Activated CD8-positive, alpha-beta T cell treated with anti-CD3 and anti-CD28 coated beads, Interleukin-2, amount 10 ng/mL, durations not matched to agents 7 days and 5 days (primary cell): Measurements from ENCODE around the gene SEC16B. TPM values are rescaled to one million over a fixed set of nuclear protein-coding genes. Genes with fewer than 3 reads are reported as not detected.
"Not testable (repeated sequence)": the region's sequence is repeated elsewhere in the genome, so short reads cannot be mapped to it uniquely, and the experiment has no call there.

Experiments used
- ATAC-seq: fragments of 150-1000 bp; cut with Tn5 transposase; one replicate; pipeline ENCODE4 v1.10.0; 2021; ENCODE audit warnings: moderate library complexity
- CTCF ChIA-PET: fragments of 350-600 bp; sonication (Branson Sonifier 250); formaldehyde crosslinking; loops from one replicate; lab custom pipeline; 2021; ENCODE audit warnings: antibody characterized with exemption; lab: Charles Lee
- POLR2A ChIA-PET: fragments of 350-600 bp; sonication (Branson Sonifier 250); formaldehyde crosslinking; loops from one replicate; lab custom pipeline; 2021; ENCODE audit warnings: antibody characterized with exemption; lab: Charles Lee
- DNase-seq: peaks from one replicate; pipeline ENCODE4 v3.0.0-alpha.2; 2020
- H3K27ac Mint-ChIP-seq: one replicate; pipeline ENCODE4 v1.8.0; 2021; ENCODE audit warnings: mild to moderate bottlenecking, mixed read lengths
- H3K27me3 Mint-ChIP-seq: one replicate; pipeline ENCODE4 v1.8.0; 2021; ENCODE audit warnings: low read depth, mixed read lengths
- H3K36me3 Mint-ChIP-seq: one replicate; pipeline ENCODE4 v1.8.0; 2021; ENCODE audit warnings: low read depth, mixed read lengths
- H3K4me1 Mint-ChIP-seq: one replicate; pipeline ENCODE4 v1.8.0; 2021; ENCODE audit warnings: low read depth, mixed read lengths
- H3K4me3 Mint-ChIP-seq: one replicate; pipeline ENCODE4 v1.8.0; 2021; ENCODE audit warnings: mild to moderate bottlenecking, mixed read lengths
- H3K9me3 Mint-ChIP-seq: one replicate; pipeline ENCODE4 v1.8.0; 2022; ENCODE audit warnings: mixed read lengths; ENCODE audit not compliant: insufficient read depth
- total RNA-seq, 2 experiments: library from RNA; stranded (reverse); gene quantifications; one replicate each; pipeline ENCODE4 v1.2.3, GENCODE V29; 2021

The SEC16B gene
- total RNA-seq, 2 experiments from 2014 or later: not detected

DNA sequence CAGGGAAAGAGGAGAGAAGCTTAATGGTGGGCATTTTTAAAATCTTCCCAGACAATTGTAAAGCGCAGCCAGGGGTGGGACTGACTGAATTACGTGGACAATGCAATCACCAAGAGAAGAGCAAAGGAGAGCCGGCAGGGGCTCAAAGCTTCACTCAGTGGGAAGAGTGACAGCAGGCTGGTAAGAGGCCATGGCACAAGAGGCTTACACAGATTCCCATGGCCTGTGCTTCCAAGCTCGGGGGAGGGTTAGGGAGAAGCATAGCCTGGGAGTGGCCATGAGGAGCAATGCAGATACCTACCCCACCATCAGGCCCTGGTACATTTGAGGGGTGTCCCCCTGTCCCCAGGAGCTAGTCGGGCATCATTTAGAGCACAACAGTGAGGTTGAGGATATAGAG, 27.1 kb upstream of the SEC16B start:
- no peaks in the 10 kb centered on the region for H3K36me3 Mint-ChIP-seq
- ATAC-seq (no peak), DNase-seq (no peak)
- CTCF ChIA-PET: no interaction called here
- H3K27ac Mint-ChIP-seq: no peak overlapping the region
- no peaks in the 10 kb centered on the region for H3K9me3 Mint-ChIP-seq
- H3K27me3 Mint-ChIP-seq: no peaks in the 10 kb centered on the region
- POLR2A ChIA-PET: no interaction called here
- no peaks in the 10 kb centered on the region for H3K4me1 Mint-ChIP-seq
- no peak overlapping the region for H3K4me3 Mint-ChIP-seq

DNA sequence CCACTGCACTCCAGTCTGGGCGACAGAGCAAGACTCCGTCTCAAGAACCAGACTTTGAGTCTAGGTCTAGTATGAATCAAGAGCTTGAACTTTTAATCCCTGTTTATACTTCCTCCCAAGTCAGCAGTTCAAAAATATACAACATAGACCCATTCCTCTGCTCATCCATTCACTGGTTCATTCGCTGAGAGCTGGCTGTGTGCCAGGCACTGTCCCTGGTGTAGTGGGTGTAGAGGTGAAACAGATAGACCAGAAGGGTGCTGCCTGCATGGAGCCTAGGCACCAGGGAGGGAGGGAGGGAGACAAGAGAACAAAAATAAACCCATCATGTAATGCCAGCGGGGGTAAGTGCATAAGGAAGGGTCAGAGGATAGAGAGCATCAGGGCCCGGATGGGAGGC, 25.5 kb upstream of the SEC16B start:
- H3K9me3 Mint-ChIP-seq: no peaks in the 10 kb centered on the region
- POLR2A ChIA-PET: no interaction called here
- DNase-seq (no peak), ATAC-seq (no peak)
- H3K36me3 Mint-ChIP-seq: no peaks in the 10 kb centered on the region
- CTCF ChIA-PET: no interaction called here
- no peak overlapping the region for H3K27ac Mint-ChIP-seq
- H3K4me1 Mint-ChIP-seq: no peaks in the 10 kb centered on the region
- H3K27me3 Mint-ChIP-seq: no peaks in the 10 kb centered on the region
- H3K4me3 Mint-ChIP-seq: no peak overlapping the region

DNA sequence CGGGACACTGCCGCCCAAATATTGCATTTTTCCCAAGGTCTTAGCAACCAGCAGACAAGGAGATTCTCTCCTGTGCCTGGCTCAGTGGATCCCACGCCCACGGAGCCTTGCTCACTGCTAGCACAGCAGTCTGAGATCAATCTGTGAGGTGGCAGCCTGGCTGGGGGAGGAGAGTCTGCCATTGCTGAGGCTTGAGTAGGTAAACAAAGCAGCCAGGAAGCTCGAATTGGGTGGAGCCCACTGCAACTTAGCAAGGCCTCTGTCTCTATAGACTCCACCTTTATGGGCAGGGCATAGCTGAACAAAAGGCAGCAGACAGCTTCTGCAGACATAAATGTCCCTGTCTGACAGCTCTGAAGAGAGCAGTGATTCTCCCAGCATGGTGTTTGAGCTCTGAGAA, 16.4 kb upstream of the SEC16B start:
- DNase-seq, H3K4me1 Mint-ChIP-seq, CTCF ChIA-PET: not testable (repeated sequence)

DNA sequence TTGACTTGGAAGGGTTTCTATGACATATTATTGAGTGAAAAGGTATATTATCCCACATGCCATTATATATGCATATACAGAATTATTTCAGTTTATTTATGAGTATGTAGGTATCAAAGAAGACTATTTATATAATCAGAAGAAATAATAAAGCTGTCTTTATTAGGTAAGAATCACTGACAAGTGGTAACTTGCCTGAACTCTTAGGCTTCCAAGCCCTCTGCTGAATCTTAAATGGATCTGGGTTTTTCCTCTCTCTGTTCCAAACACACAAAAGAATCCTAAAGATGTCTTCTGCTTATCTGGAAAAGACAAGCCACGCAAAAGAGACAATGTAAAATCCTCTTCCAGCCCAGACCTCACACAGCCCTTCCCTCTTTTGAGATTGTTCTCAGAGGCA, 14.9 kb upstream of the SEC16B start:
- H3K27ac Mint-ChIP-seq: no peak overlapping the region
- no peaks in the 10 kb centered on the region for H3K36me3 Mint-ChIP-seq
- peaks cover 4% of the 10 kb centered on the region for H3K9me3 Mint-ChIP-seq
- DNase-seq: no peak
- no peaks in the 10 kb centered on the region for H3K27me3 Mint-ChIP-seq
- no peaks in the 10 kb centered on the region for H3K4me1 Mint-ChIP-seq
- no peak for ATAC-seq
- ChIA-PET CTCF (no interaction called here), POLR2A (no interaction called here)
- no peak overlapping the region for H3K4me3 Mint-ChIP-seq

More for the DNA sequence above, 16.4 kb upstream of the SEC16B start:
- POLR2A ChIA-PET, H3K4me3 Mint-ChIP-seq, H3K36me3 Mint-ChIP-seq, ATAC-seq, H3K27ac Mint-ChIP-seq, H3K27me3 Mint-ChIP-seq, H3K9me3 Mint-ChIP-seq: not testable (repeated sequence)

GRCh38 chr1:177984136-177984525, 14.3 kb upstream of the SEC16B start:
- Mint-ChIP-seq H3K4me3 (no peak overlapping the region), H3K27ac (no peak overlapping the region), H3K4me1 (no peaks in the 10 kb centered on the region), H3K9me3 (peaks cover 4% of the 10 kb centered on the region), H3K27me3 (no peaks in the 10 kb centered on the region), H3K36me3 (no peaks in the 10 kb centered on the region)
- DNase-seq: no peak
- no peak for ATAC-seq
- CTCF ChIA-PET: no interaction called here
- POLR2A ChIA-PET: no interaction called here

GRCh38 chr1:177983482-177984135, 13.8 kb upstream of the SEC16B start:
- Mint-ChIP-seq H3K4me3 (no peak overlapping the region), H3K9me3 (peaks cover 4% of the 10 kb centered on the region), H3K4me1 (no peaks in the 10 kb centered on the region), H3K27ac (no peak overlapping the region), H3K27me3 (no peaks in the 10 kb centered on the region), H3K36me3 (no peaks in the 10 kb centered on the region)
- DNase-seq (no peak), ATAC-seq (no peak)
- ChIA-PET POLR2A (no interaction called here), CTCF (no interaction called here)

DNA sequence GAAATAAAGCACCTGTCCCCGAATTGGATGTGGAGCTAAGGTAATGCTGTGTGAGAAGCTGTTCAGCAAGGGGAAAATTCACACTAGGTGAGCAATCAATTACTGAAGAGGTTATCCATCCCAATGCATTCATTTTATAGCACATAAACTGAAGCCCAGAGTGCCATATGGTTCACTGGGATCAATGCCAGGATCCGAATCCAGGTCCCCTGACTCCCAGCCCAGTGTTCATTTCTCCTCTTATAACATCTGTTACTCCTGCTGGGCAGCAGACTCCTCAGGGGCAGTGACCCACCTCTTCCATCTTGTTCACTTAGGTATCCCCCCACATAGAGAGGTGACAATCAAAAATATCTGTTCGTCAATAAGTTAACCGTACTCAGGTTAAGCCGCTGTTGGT, 13.2 kb upstream of the SEC16B start:
- Mint-ChIP-seq H3K4me1 (no peaks in the 10 kb centered on the region), H3K27ac (no peak overlapping the region), H3K27me3 (no peaks in the 10 kb centered on the region), H3K36me3 (no peaks in the 10 kb centered on the region), H3K9me3 (peaks cover 4% of the 10 kb centered on the region), H3K4me3 (no peak overlapping the region)
- DNase-seq (no peak), ATAC-seq (no peak)
- ChIA-PET CTCF (no interaction called here), POLR2A (no interaction called here)

GRCh38 chr1:177981200-177981599, 11.3 kb upstream of the SEC16B start:
- POLR2A ChIA-PET: no interaction called here
- CTCF ChIA-PET: no interaction called here

DNA sequence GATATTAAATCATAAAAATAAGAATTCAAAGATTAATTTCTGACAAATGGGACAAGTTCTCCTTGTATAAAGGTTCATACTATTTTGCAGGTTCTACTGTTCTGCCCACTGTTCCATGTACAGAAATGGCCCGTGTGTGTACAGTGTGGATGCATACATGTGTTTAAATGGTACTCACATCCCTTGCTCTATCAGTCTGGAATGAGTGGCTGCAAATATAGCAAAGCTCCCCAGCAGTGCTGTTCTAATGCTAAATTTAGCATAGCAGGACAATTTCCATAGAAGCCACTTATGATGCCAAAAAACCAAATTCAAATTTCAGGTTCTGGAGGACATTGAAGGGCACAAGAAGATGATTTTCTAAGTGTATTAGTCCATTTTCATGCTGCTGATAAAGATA, 9.4 kb upstream of the SEC16B start:
- Mint-ChIP-seq H3K27me3 (no peaks in the 10 kb centered on the region), H3K36me3 (no peaks in the 10 kb centered on the region), H3K4me1 (no peaks in the 10 kb centered on the region), H3K27ac (no peak overlapping the region), H3K4me3 (no peak overlapping the region), H3K9me3 (peaks cover 2% of the 10 kb centered on the region)
- POLR2A ChIA-PET: no interaction called here
- CTCF ChIA-PET: no interaction called here
- ATAC-seq: no peak
- no peak for DNase-seq

More at GRCh38 chr1:177981200-177981599, 11.3 kb upstream of the SEC16B start:
- peaks cover 4% of the 10 kb centered on the region for H3K9me3 Mint-ChIP-seq
- no peak overlapping the region for H3K4me3 Mint-ChIP-seq
- no peaks in the 10 kb centered on the region for H3K36me3 Mint-ChIP-seq
- ATAC-seq: no peak
- H3K27ac Mint-ChIP-seq: no peak overlapping the region
- H3K4me1 Mint-ChIP-seq: no peaks in the 10 kb centered on the region
- no peaks in the 10 kb centered on the region for H3K27me3 Mint-ChIP-seq
- DNase-seq: no peak

DNA sequence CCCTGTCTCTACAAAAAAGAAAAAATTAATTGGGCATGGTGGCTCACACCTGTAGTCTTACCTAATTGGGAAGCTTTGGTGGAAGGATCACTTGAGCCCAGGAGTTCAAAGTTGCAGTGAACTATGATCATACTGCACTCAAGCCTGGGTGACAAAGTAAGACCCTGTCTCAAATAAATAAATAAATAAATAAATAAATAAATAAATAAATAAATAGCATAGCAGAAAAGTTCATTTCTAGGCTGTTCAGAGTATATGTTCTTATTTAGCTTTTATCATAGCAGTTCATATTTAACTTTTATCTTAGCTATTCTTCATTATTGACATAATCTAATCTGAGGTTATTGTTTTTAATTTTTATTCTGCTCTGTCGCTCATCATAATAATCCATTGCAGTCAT, 8.7 kb upstream of the SEC16B start:
- no peaks in the 10 kb centered on the region for H3K9me3 Mint-ChIP-seq
- DNase-seq (no peak), ATAC-seq (no peak)
- no peaks in the 10 kb centered on the region for H3K27me3 Mint-ChIP-seq
- H3K27ac Mint-ChIP-seq: no peak overlapping the region
- no peaks in the 10 kb centered on the region for H3K36me3 Mint-ChIP-seq
- ChIA-PET POLR2A (no interaction called here), CTCF (no interaction called here)
- H3K4me1 Mint-ChIP-seq: no peaks in the 10 kb centered on the region
- no peak overlapping the region for H3K4me3 Mint-ChIP-seq

DNA sequence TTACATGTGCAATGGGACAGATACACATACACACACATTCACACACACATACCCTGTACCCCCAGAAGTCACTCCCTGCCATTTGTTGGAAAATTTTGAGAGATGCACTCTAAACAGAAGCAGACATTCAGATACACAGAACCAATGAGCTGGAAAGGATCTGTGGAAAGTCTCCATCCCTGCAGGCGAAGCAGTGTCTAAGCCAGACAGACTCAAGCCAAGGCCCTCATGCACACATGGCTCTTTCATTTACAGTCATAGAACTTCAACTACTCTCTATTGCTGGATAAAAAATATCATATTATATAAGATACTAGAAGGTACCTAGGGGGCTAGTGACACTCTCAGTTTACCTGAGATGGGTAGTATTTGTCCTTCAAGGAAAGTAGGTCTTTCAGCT, 7.3 kb upstream of the SEC16B start:
- H3K36me3 Mint-ChIP-seq: no peaks in the 10 kb centered on the region
- ATAC-seq (no peak), DNase-seq (no peak)
- H3K27me3 Mint-ChIP-seq: no peaks in the 10 kb centered on the region
- H3K4me3 Mint-ChIP-seq: no peak overlapping the region
- H3K9me3 Mint-ChIP-seq: no peaks in the 10 kb centered on the region
- CTCF ChIA-PET: no interaction called here
- no peaks in the 10 kb centered on the region for H3K4me1 Mint-ChIP-seq
- no peak overlapping the region for H3K27ac Mint-ChIP-seq
- POLR2A ChIA-PET: no interaction called here

GRCh38 chr1:177976596-177976995, 6.7 kb upstream of the SEC16B start:
- Mint-ChIP-seq H3K27ac (no peak overlapping the region), H3K9me3 (no peaks in the 10 kb centered on the region), H3K36me3 (no peaks in the 10 kb centered on the region), H3K27me3 (no peaks in the 10 kb centered on the region), H3K4me1 (no peaks in the 10 kb centered on the region), H3K4me3 (no peak overlapping the region)
- DNase-seq: no peak
- ChIA-PET CTCF (no interaction called here), POLR2A (no interaction called here)
- ATAC-seq: no peak
